ENCODE data around the gene CD80. TPM values are rescaled to one million over a fixed set of nuclear protein-coding genes. Genes with fewer than 3 reads are reported as not detected.

CD80 gene
- total RNA-seq, 2 experiments from 2014 or later = 3.4 to 3.7 TPM

GRCh38 chr3:119541547-119541946 is 17.9 kb downstream of the CD80 start:
- CTCF ChIA-PET = no interaction called here
- Mint-ChIP-seq H3K4me1 (ENCODE audit: low read depth) (peaks cover 7% of the 10 kb centered on the region), H3K27me3 (no peaks in the 10 kb centered on the region), H3K36me3 (no peaks in the 10 kb centered on the region), H3K27ac (no peak overlapping the region), H3K9me3 (no peaks in the 10 kb centered on the region), H3K4me3 (no peak overlapping the region)
- POLR2A ChIA-PET = no interaction called here
- no peak for DNase-seq
- intact Hi-C loops (cut with micrococcal nuclease) = no loop called here

- CTCF ChIA-PET = no interaction called here
- no peaks in the 10 kb centered on the region for H3K9me3 Mint-ChIP-seq
These were observed 20.6 kb downstream of the CD80 start for GRCh38 chr3:119538772-119539171.

GRCh38 chr3:119536757-119537156 is 22.7 kb downstream of the CD80 start:
- H3K4me1 Mint-ChIP-seq (ENCODE audit: low read depth) = peaks cover 4% of the 10 kb centered on the region
- intact Hi-C loops (cut with micrococcal nuclease) = no loop called here
- ChIA-PET POLR2A (no interaction called here), CTCF (interaction anchor here (1.3 to 1.8 kb wide), 2 partner anchors 23 to 29 kb away, joined by 4 to 6 read pairs; partner anchors contain the start of gene CD80)
- H3K9me3 Mint-ChIP-seq = no peaks in the 10 kb centered on the region
- no peaks in the 10 kb centered on the region for H3K27me3 Mint-ChIP-seq
- H3K27ac Mint-ChIP-seq = no peak overlapping the region
- no peak for DNase-seq
- no peak overlapping the region for H3K4me3 Mint-ChIP-seq
- no peaks in the 10 kb centered on the region for H3K36me3 Mint-ChIP-seq

More at GRCh38 chr3:119538772-119539171, 20.6 kb downstream of the CD80 start:
- intact Hi-C loops (cut with micrococcal nuclease) = no loop called here
- DNase-seq = no peak
- POLR2A ChIA-PET = no interaction called here
- no peak overlapping the region for H3K4me3 Mint-ChIP-seq
- H3K4me1 Mint-ChIP-seq (ENCODE audit: low read depth) = peaks cover 7% of the 10 kb centered on the region
- no peaks in the 10 kb centered on the region for H3K27me3 Mint-ChIP-seq
- H3K27ac Mint-ChIP-seq = no peak overlapping the region
- H3K36me3 Mint-ChIP-seq = no peaks in the 10 kb centered on the region

- Mint-ChIP-seq H3K4me3 (no peak overlapping the region), H3K27ac (no peak overlapping the region), H3K36me3 (no peaks in the 10 kb centered on the region), H3K27me3 (no peaks in the 10 kb centered on the region), H3K4me1 (ENCODE audit: low read depth) (peaks cover 3% of the 10 kb centered on the region), H3K9me3 (no peaks in the 10 kb centered on the region)
- no peak for DNase-seq
- intact Hi-C loops (cut with micrococcal nuclease) = no loop called here
- ChIA-PET CTCF (interaction anchor here (1.2 kb wide), 1 partner anchor 26 kb away, joined by 3 read pairs; no protein-coding TSS in a partner anchor), POLR2A (no interaction called here)
These were observed 25.1 kb downstream of the CD80 start for GRCh38 chr3:119534296-119534695.

- no peak overlapping the region for H3K27ac Mint-ChIP-seq
- H3K9me3 Mint-ChIP-seq = no peaks in the 10 kb centered on the region
- peaks cover 3% of the 10 kb centered on the region for H3K4me1 Mint-ChIP-seq (ENCODE audit: low read depth)
- POLR2A ChIA-PET = no interaction called here
- CTCF ChIA-PET = no interaction called here
- peaks cover 3% of the 10 kb centered on the region for H3K36me3 Mint-ChIP-seq
- no peak for DNase-seq
- intact Hi-C loops (cut with micrococcal nuclease) = no loop called here
- no peaks in the 10 kb centered on the region for H3K27me3 Mint-ChIP-seq
- no peak overlapping the region for H3K4me3 Mint-ChIP-seq
These were observed 28.3 kb downstream of the CD80 start for GRCh38 chr3:119531151-119531550.

- H3K4me3 Mint-ChIP-seq = no peak overlapping the region
- H3K27me3 Mint-ChIP-seq = no peaks in the 10 kb centered on the region
- ChIA-PET CTCF (no interaction called here), POLR2A (no interaction called here)
- peaks cover 3% of the 10 kb centered on the region for H3K4me1 Mint-ChIP-seq (ENCODE audit: low read depth)
- intact Hi-C loops (cut with micrococcal nuclease) = no loop called here
- H3K27ac Mint-ChIP-seq = no peak overlapping the region
- H3K9me3 Mint-ChIP-seq = no peaks in the 10 kb centered on the region
- no peak for DNase-seq
- H3K36me3 Mint-ChIP-seq = peaks cover 7% of the 10 kb centered on the region
These were observed 29.0 kb downstream of the CD80 start for GRCh38 chr3:119530456-119530855.

GRCh38 chr3:119529883-119530282 is 29.5 kb downstream of the CD80 start:
- CTCF ChIA-PET = no interaction called here
- intact Hi-C loops (cut with micrococcal nuclease) = no loop called here

GRCh38 chr3:119527714-119528113 is 31.7 kb downstream of the CD80 start:
- CTCF ChIA-PET = no interaction called here
- no peaks in the 10 kb centered on the region for H3K9me3 Mint-ChIP-seq
- H3K36me3 Mint-ChIP-seq = peaks cover 17% of the 10 kb centered on the region
- H3K4me1 Mint-ChIP-seq (ENCODE audit: low read depth) = peaks cover 3% of the 10 kb centered on the region
- no peak for DNase-seq
- H3K27ac Mint-ChIP-seq = no peak overlapping the region
- no peaks in the 10 kb centered on the region for H3K27me3 Mint-ChIP-seq
- intact Hi-C loops (cut with micrococcal nuclease) = no loop called here
- H3K4me3 Mint-ChIP-seq = no peak overlapping the region
- POLR2A ChIA-PET = no interaction called here

More at GRCh38 chr3:119529883-119530282, 29.5 kb downstream of the CD80 start:
- POLR2A ChIA-PET = no interaction called here
- peaks cover 9% of the 10 kb centered on the region for H3K36me3 Mint-ChIP-seq
- H3K27me3 Mint-ChIP-seq = no peaks in the 10 kb centered on the region
- no peak overlapping the region for H3K4me3 Mint-ChIP-seq
- peaks cover 3% of the 10 kb centered on the region for H3K4me1 Mint-ChIP-seq (ENCODE audit: low read depth)
- DNase-seq = no peak
- H3K27ac Mint-ChIP-seq = no peak overlapping the region
- H3K9me3 Mint-ChIP-seq = no peaks in the 10 kb centered on the region

- intact Hi-C loops (cut with micrococcal nuclease) = no loop called here
- Mint-ChIP-seq H3K27me3 (no peaks in the 10 kb centered on the region), H3K27ac (no peak overlapping the region), H3K9me3 (peaks cover 3% of the 10 kb centered on the region), H3K36me3 (peaks cover 33% of the 10 kb centered on the region), H3K4me3 (no peak overlapping the region), H3K4me1 (ENCODE audit: low read depth) (no peaks in the 10 kb centered on the region)
- DNase-seq = no peak
- ChIA-PET CTCF (interaction anchor here (0.8 kb wide), 2 partner anchors 35 to 75 kb away, joined by 3 read pairs; no protein-coding TSS in a partner anchor), POLR2A (no interaction called here)
These were observed 34.3 kb downstream of the CD80 start for GRCh38 chr3:119524931-119525662.

GRCh38 chr3:119518026-119518425 is 41.4 kb downstream of the CD80 start:
- H3K4me1 Mint-ChIP-seq (ENCODE audit: low read depth) = no peaks in the 10 kb centered on the region
- no peaks in the 10 kb centered on the region for H3K27me3 Mint-ChIP-seq
- H3K9me3 Mint-ChIP-seq = peaks cover 3% of the 10 kb centered on the region
- intact Hi-C loops (cut with micrococcal nuclease) = no loop called here
- ChIA-PET POLR2A (no interaction called here), CTCF (no interaction called here)
- H3K36me3 Mint-ChIP-seq = peaks cover 64% of the 10 kb centered on the region
- no peak for DNase-seq
- H3K27ac Mint-ChIP-seq = no peak overlapping the region
- no peak overlapping the region for H3K4me3 Mint-ChIP-seq

- CTCF ChIA-PET = interaction anchor here (1.0 kb wide), 1 partner anchor 8 kb away, joined by 4 read pairs; no protein-coding TSS in a partner anchor
- no peaks in the 10 kb centered on the region for H3K4me1 Mint-ChIP-seq (ENCODE audit: low read depth)
- H3K27ac Mint-ChIP-seq = no peak overlapping the region
- POLR2A ChIA-PET = no interaction called here
- no peak overlapping the region for H3K4me3 Mint-ChIP-seq
- H3K9me3 Mint-ChIP-seq = peaks cover 3% of the 10 kb centered on the region
- H3K36me3 Mint-ChIP-seq = peaks cover 64% of the 10 kb centered on the region
- DNase-seq = no peak
- H3K27me3 Mint-ChIP-seq = no peaks in the 10 kb centered on the region
- intact Hi-C loops (cut with micrococcal nuclease) = no loop called here
These were observed 42.3 kb downstream of the CD80 start for GRCh38 chr3:119517112-119517511.

GRCh38 chr3:119514637-119515036 is 44.8 kb downstream of the CD80 start:
- POLR2A ChIA-PET = no interaction called here
- intact Hi-C loops (cut with micrococcal nuclease) = no loop called here
- CTCF ChIA-PET = no interaction called here
- H3K27ac Mint-ChIP-seq = no peak overlapping the region
- H3K9me3 Mint-ChIP-seq = no peaks in the 10 kb centered on the region
- H3K27me3 Mint-ChIP-seq = no peaks in the 10 kb centered on the region
- no peaks in the 10 kb centered on the region for H3K4me1 Mint-ChIP-seq (ENCODE audit: low read depth)
- no peak overlapping the region for H3K4me3 Mint-ChIP-seq
- no peak for DNase-seq
- peaks cover 48% of the 10 kb centered on the region for H3K36me3 Mint-ChIP-seq

- intact Hi-C loops (cut with micrococcal nuclease) = no loop called here
- H3K4me3 Mint-ChIP-seq = no peak overlapping the region
- no peaks in the 10 kb centered on the region for H3K27me3 Mint-ChIP-seq
- H3K4me1 Mint-ChIP-seq (ENCODE audit: low read depth) = peaks cover 28% of the 10 kb centered on the region
- DNase-seq = no peak
- H3K36me3 Mint-ChIP-seq = peaks cover 50% of the 10 kb centered on the region
- CTCF ChIA-PET = no interaction called here
- POLR2A ChIA-PET = no interaction called here
- H3K9me3 Mint-ChIP-seq = no peaks in the 10 kb centered on the region
- H3K27ac Mint-ChIP-seq = no peak overlapping the region
These were observed 48.7 kb downstream of the CD80 start for GRCh38 chr3:119510690-119511089.
